CD4-positive, alpha-beta T cell (primary cell): ENCODE data around the gene WDR91. TPM values are rescaled to one million over a fixed set of nuclear protein-coding genes. Genes with fewer than 3 reads are reported as not detected.

ENCODE experiments used
- ATAC-seq: fragments of 200-7000 bp; cut with Tn5 transposase; one replicate; pipeline ENCODE4 v1.10.0; 2022; ENCODE audit warnings: mild to moderate bottlenecking; ENCODE audit not compliant: poor library complexity
- CTCF ChIA-PET: fragments of 350-600 bp; sonication (Branson Sonifier 250); formaldehyde crosslinking; loops from one replicate; lab custom pipeline; 2021; ENCODE audit warnings: antibody characterized with exemption, inconsistent platforms; lab: Charles Lee
- POLR2A ChIA-PET: fragments of 350-600 bp; sonication (Branson Sonifier 250); formaldehyde crosslinking; loops from one replicate; lab custom pipeline; 2021; ENCODE audit warnings: antibody characterized with exemption, inconsistent platforms; lab: Charles Lee
- DNase-seq, 14 experiments: peaks; one replicate each; pipeline ENCODE4 v3.0.0-alpha.2; 2013 to 2020; ENCODE audit warnings: mixed read lengths in 2 of 14
- H3K27ac ChIP-seq, 2 donors: one replicate each; pipeline versions ENCODE4 v1.5.1 to v1.7.0; 2013; ENCODE audit warnings: low read length in 2 of 2, low read depth in 1 of 2, mild to moderate bottlenecking in 1 of 2
- H3K27me3 ChIP-seq, 2 experiments: 1 replicate in 1 of 2; 2 replicates in 1 of 2; pipeline versions ENCODE4 v1.6.1 to v1.7.0; 2013; ENCODE audit warnings: low read length in 2 of 2, control low read depth in 1 of 2, mild to moderate bottlenecking in 1 of 2, moderate library complexity in 1 of 2; ENCODE audit not compliant: insufficient read depth in 2 of 2, control insufficient read depth in 1 of 2
- H3K36me3 ChIP-seq: one replicate; pipeline ENCODE4 v1.6.1; 2013; ENCODE audit warnings: low read length, control low read depth; ENCODE audit not compliant: insufficient read depth
- H3K4me1 ChIP-seq: one replicate; pipeline ENCODE4 v1.6.1; 2013; ENCODE audit warnings: low read length, control low read depth; ENCODE audit not compliant: insufficient read depth
- H3K4me3 ChIP-seq: one replicate; pipeline ENCODE4 v1.5.1; 2013; ENCODE audit warnings: mild to moderate bottlenecking, low read length, moderate library complexity
- H3K9me3 ChIP-seq, 2 experiments: 1 replicate in 1 of 2; 2 replicates in 1 of 2; pipeline versions ENCODE4 v1.6.1 to v1.7.0; 2013; ENCODE audit warnings: low read length in 2 of 2, mild to moderate bottlenecking in 2 of 2, control low read depth in 1 of 2, moderate library complexity in 1 of 2; ENCODE audit not compliant: control insufficient read depth in 1 of 2, insufficient read depth in 1 of 2
- H3K27ac Mint-ChIP-seq: one replicate; pipeline ENCODE4 v1.8.0; 2020; ENCODE audit warnings: mixed read lengths
- H3K27me3 Mint-ChIP-seq: one replicate; pipeline ENCODE4 v1.8.0; 2021; ENCODE audit warnings: mixed read lengths
- H3K36me3 Mint-ChIP-seq: one replicate; pipeline ENCODE4 v1.8.0; 2021; ENCODE audit warnings: low read depth, mixed read lengths
- H3K4me1 Mint-ChIP-seq: one replicate; pipeline ENCODE4 v1.8.0; 2021; ENCODE audit warnings: low read depth, mixed read lengths
- H3K4me3 Mint-ChIP-seq: one replicate; pipeline ENCODE4 v1.8.0; 2020; ENCODE audit warnings: mild to moderate bottlenecking, mixed read lengths
- H3K9me3 Mint-ChIP-seq: one replicate; pipeline ENCODE4 v1.8.0; 2020; ENCODE audit warnings: mixed read lengths
- intact Hi-C, 2 experiments: fragments of 100-400 bp; cut with DNase I in 1 of 2; cut with micrococcal nuclease in 1 of 2; formaldehyde crosslinking; loops; one replicate each; pipeline versions ENCODE4 v1.15.1 to v1.9.0; 2023 to 2025; cut with DNase I, micrococcal nuclease
- total RNA-seq, 174 experiments: library from RNA in 2 of 174; stranded (reverse) in 2 of 174; gene quantifications; one replicate each; pipeline ENCODE4 v1.2.3 and lab custom pipeline; 2021 to 2026
- TF ChIP-seq, protein P1 (sequence below): fragments of 200-600 bp; IDR thresholded peaks from one replicate; pipeline ENCODE4 v1.8.0; 2022; ENCODE audit warnings: antibody characterized with exemption, mild to moderate bottlenecking

The WDR91 gene
- total RNA-seq, 2 experiments from 2014 or later: 39.9 to 41.7 TPM

DNA sequence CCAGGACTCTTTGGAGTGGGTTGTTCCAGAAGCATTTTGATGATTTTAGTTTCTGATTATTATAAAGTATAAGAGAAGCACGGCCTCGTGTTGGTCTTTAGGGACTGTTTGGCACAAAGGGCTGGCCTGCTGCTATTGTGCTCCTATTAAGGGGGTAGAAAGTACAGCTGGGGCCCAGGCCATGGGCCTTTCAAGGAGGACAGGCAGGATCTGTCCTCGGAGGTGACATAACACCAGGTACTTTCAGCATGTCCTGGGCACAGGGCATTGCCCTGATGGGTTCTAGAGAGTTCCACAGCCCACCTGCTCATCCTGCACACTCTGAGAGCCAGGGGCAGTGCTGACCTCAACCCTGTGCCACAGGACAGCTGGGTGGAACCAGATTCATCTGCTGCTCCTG, 47.3 kb upstream of the WDR91 start:
- H3K27me3 Mint-ChIP-seq: peaks cover 8% of the 10 kb centered on the region
- no peaks in the 10 kb centered on the region for H3K4me1 ChIP-seq
- H3K36me3 ChIP-seq: no peaks in the 10 kb centered on the region
- TF ChIP-seq, protein P1, sequence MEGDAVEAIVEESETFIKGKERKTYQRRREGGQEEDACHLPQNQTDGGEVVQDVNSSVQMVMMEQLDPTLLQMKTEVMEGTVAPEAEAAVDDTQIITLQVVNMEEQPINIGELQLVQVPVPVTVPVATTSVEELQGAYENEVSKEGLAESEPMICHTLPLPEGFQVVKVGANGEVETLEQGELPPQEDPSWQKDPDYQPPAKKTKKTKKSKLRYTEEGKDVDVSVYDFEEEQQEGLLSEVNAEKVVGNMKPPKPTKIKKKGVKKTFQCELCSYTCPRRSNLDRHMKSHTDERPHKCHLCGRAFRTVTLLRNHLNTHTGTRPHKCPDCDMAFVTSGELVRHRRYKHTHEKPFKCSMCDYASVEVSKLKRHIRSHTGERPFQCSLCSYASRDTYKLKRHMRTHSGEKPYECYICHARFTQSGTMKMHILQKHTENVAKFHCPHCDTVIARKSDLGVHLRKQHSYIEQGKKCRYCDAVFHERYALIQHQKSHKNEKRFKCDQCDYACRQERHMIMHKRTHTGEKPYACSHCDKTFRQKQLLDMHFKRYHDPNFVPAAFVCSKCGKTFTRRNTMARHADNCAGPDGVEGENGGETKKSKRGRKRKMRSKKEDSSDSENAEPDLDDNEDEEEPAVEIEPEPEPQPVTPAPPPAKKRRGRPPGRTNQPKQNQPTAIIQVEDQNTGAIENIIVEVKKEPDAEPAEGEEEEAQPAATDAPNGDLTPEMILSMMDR: no peak
- ATAC-seq: no peak
- H3K27ac Mint-ChIP-seq: no peak overlapping the region
- H3K27ac ChIP-seq: no peak overlapping the region
- H3K36me3 Mint-ChIP-seq: no peaks in the 10 kb centered on the region
- no peak for DNase-seq
- peaks cover 0 to 7% of the 10 kb centered on the region in 2 experiments for H3K9me3 ChIP-seq
- no peaks in the 10 kb centered on the region for H3K9me3 Mint-ChIP-seq
- no peak overlapping the region for H3K4me3 Mint-ChIP-seq
- no peak overlapping the region for H3K4me3 ChIP-seq
- CTCF ChIA-PET: no interaction called here
- intact Hi-C loops: no loop called here
- POLR2A ChIA-PET: no interaction called here
- no peaks in the 10 kb centered on the region for H3K4me1 Mint-ChIP-seq
- H3K27me3 ChIP-seq: peaks cover 0 to 2% of the 10 kb centered on the region in 2 experiments

DNA sequence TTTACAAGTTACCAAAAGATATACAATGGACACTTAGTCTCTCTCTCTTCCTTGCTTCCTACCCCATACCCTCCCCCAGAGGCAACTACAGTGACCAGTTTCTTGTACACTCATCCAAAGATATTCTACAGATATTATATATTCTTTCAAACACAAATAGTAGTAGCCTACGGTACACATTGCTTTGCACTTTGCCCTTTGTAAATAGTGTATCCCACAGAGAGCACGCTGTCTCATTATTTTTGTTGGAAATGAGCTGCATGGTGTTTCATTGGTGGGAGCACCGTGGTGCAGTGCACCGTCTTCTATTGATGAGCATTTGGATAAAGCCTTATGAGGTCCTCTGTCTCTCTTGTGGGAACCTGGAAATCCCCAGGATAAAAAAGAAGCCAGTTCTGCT, 46.5 kb upstream of the WDR91 start:
- peaks cover 8% of the 10 kb centered on the region for H3K27me3 Mint-ChIP-seq
- POLR2A ChIA-PET: no interaction called here

DNA sequence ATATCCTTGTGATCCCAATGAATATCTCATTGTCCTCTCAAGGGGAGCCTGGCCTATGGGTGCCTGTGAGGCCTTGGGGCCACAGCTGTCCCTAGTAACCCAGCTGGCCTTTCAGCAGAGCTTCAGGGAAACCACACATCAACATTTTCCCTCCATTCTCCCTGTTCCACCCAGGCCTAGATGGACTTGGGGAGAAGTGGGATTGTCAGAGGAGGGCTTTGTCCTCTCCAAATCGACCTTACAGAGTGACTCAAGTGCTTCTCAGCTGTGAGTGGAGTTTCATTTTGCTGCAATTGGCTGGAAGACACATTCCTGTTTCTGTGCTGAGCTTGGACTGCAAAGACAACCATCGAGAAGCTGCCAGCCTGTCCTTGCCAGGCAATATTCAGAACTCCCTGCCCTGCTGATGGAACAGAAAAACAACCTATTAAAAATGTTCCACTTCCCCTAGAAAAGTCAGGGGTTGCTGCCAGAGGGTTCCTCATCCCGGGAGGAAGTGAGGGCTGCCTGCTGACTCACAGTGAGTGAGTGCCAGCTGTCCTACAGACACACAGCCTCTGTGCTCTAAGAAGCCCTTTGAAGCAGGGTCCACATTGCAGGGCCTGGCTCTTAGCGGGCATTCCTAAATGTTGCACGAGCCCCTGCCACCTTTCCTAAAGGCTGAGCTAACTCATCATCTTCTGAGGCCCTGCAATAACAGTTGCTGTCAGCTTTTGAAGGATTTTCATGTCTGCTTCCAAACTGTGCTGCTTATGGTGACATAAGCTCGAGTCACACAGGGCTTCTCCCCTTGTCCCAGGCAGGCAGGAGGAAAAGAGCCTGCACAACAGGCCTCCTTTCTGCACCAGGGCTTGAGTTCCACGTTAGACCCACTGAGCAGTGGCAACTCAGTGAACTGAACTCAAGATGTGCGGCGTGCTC, 42.8 kb upstream of the WDR91 start:
- no peak for ATAC-seq
- intact Hi-C loops: no loop called here
- Histone ChIP-seq H3K9me3 (no peaks in the 10 kb centered on the region), H3K4me1 (no peaks in the 10 kb centered on the region), H3K27ac (no peak overlapping the region), H3K27me3 (no peaks in the 10 kb centered on the region), H3K4me3 (no peak overlapping the region), H3K36me3 (no peaks in the 10 kb centered on the region)
- CTCF ChIA-PET: no interaction called here
- DNase-seq: peak in 3 of 14 experiments; percentile 3 to 55 (median 26)
- Mint-ChIP-seq H3K4me3 (no peak overlapping the region), H3K4me1 (no peaks in the 10 kb centered on the region), H3K9me3 (no peaks in the 10 kb centered on the region), H3K36me3 (no peaks in the 10 kb centered on the region), H3K27ac (no peak overlapping the region), H3K27me3 (peaks cover 3% of the 10 kb centered on the region)
- POLR2A ChIA-PET: no interaction called here
- TF ChIP-seq, protein P1: no peak

More for the DNA sequence above, 46.5 kb upstream of the WDR91 start:
- H3K27ac ChIP-seq: no peak overlapping the region
- TF ChIP-seq, protein P1: no peak
- no peaks in the 10 kb centered on the region for H3K36me3 Mint-ChIP-seq
- CTCF ChIA-PET: no interaction called here
- H3K4me3 Mint-ChIP-seq: no peak overlapping the region
- no peaks in the 10 kb centered on the region for H3K9me3 ChIP-seq
- no peaks in the 10 kb centered on the region for H3K4me1 ChIP-seq
- H3K27ac Mint-ChIP-seq: no peak overlapping the region
- intact Hi-C loops: no loop called here
- H3K36me3 ChIP-seq: no peaks in the 10 kb centered on the region
- DNase-seq (no peak), ATAC-seq (no peak)
- H3K4me1 Mint-ChIP-seq: no peaks in the 10 kb centered on the region
- H3K9me3 Mint-ChIP-seq: no peaks in the 10 kb centered on the region
- no peak overlapping the region for H3K4me3 ChIP-seq
- H3K27me3 ChIP-seq: no peaks in the 10 kb centered on the region
